Stimulated activated naive CD8-positive, alpha-beta T cell treated with anti-CD3 and anti-CD28 coated beads, Interleukin-15, amount 100 ng/mL, for 72 hours (primary cell): Measurements from ENCODE around the gene USP24.
A peak's percentile ranks its signal among the peaks of the same experiment; 100 is the strongest.
"Not testable (repeated sequence)": the region's sequence is repeated elsewhere in the genome, so short reads cannot be mapped to it uniquely, and the experiment has no call there.

Experiments used
- ATAC-seq: fragments of 150-1000 bp; cut with Tn5 transposase; 2 replicates; pipeline ENCODE4 v1.10.0; 2021; ENCODE audit warnings: mild to moderate bottlenecking, moderate library complexity
- DNase-seq, 2 donors: peaks; one replicate each; pipeline ENCODE4 v3.0.0; 2021 to 2022
- H3K27ac Mint-ChIP-seq, 2 donors: one replicate each; pipeline ENCODE4 v1.8.0; 2022; ENCODE audit warnings: mild to moderate bottlenecking in 2 of 2, mixed read lengths in 2 of 2, moderate library complexity in 2 of 2
- H3K27me3 Mint-ChIP-seq: one replicate; pipeline ENCODE4 v1.8.0; 2022; ENCODE audit warnings: mixed read lengths
- H3K4me1 Mint-ChIP-seq: one replicate; pipeline ENCODE4 v1.8.0; 2022; ENCODE audit warnings: mild to moderate bottlenecking, mixed read lengths
- H3K4me3 Mint-ChIP-seq, 2 donors: one replicate each; pipeline ENCODE4 v1.8.0; 2022; ENCODE audit warnings: mild to moderate bottlenecking in 2 of 2, mixed read lengths in 2 of 2, moderate library complexity in 1 of 2
- H3K9me3 Mint-ChIP-seq, 2 donors: one replicate each; pipeline ENCODE4 v1.8.0; 2022; ENCODE audit warnings: mixed read lengths in 2 of 2

Gene USP24

GRCh38 chr1:55191219-55191952 lies 23.8 kb downstream of the USP24 start:
- ATAC-seq, H3K9me3 Mint-ChIP-seq, DNase-seq, H3K4me3 Mint-ChIP-seq, H3K27me3 Mint-ChIP-seq, H3K27ac Mint-ChIP-seq: not testable (repeated sequence)
- peaks cover 65% of the 10 kb centered on the region for H3K4me1 Mint-ChIP-seq

DNA sequence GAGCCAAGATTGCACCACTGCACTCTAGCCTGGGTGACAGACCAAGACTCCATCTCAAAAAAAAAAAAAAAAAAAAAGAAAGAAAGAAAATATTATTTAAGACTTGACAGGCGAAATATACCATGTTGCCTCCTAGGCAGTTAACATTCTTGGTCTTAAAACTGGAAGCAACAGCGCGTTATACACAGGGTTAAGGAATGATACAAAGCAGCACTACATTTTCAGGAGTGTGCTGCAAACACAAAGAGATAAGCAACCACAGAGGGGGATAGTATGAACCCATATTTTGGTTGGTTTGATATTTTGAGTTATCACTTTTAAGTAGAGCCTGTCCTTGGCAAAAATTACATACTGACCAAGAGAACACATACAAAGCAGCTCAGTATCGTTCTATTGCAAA lies 25.1 kb downstream of the USP24 start:
- Mint-ChIP-seq H3K27me3 (no peaks in the 10 kb centered on the region), H3K27ac (no peak overlapping the region), H3K9me3 (peaks cover under 1 to 8% of the 10 kb centered on the region in 2 donors), H3K4me1 (peaks cover 65% of the 10 kb centered on the region), H3K4me3 (no peak overlapping the region)
- DNase-seq = no peak
- no peak for ATAC-seq

GRCh38 chr1:55188909-55189308 lies 26.3 kb downstream of the USP24 start:
- ATAC-seq (no peak), DNase-seq (no peak)
- no peaks in the 10 kb centered on the region for H3K27me3 Mint-ChIP-seq
- H3K9me3 Mint-ChIP-seq = peaks cover 12 to 16% of the 10 kb centered on the region in 2 donors
- peaks cover 58% of the 10 kb centered on the region for H3K4me1 Mint-ChIP-seq
- H3K27ac Mint-ChIP-seq = no peak overlapping the region
- H3K4me3 Mint-ChIP-seq = no peak overlapping the region

DNA sequence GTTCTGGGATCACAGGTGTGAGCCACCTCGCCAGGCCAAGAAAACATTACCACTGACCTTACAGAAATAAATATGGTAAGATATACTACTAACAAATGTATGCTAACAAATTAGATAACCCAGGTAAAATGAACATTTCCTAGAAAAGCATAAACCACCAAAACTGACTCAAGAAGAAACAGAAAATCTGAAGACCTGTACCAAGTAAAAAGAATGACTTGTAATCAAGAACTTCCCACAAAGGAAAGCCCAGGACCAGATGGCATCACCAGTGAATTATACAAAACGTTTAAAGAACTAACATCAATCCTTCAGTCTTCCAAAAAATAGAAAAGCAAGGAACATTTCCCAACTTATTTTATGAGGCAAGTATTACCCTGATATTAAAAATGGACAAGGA lies 29.3 kb downstream of the USP24 start:
- Mint-ChIP-seq H3K4me3 (peak overlapping the region; percentile 32 to 60), H3K27me3 (no peaks in the 10 kb centered on the region)

DNA sequence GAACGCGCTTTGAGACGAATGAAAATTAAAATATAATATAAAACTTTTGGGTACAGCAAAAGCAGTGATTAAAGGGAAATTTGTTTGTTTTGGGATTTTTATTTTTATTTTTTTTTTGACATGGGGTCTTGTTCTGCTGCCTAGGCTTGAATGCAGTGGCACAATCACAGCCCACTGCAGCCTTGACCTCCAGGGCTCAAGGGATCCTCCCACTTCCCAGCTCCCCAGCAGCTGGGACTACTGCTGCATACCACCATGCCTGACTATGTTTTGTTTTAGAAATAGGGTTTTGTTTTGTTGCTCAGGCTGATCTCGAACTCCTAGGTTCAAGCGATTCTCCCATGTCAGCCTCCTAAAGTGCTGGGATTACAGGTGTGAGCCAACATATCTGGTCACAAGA lies 30.3 kb downstream of the USP24 start:
- no peak for DNase-seq
- Mint-ChIP-seq H3K4me3 (peak overlapping the region in 1 of 2 donors; percentile 55), H3K27ac (peak overlapping the region in 1 of 2 donors; percentile 47), H3K4me1 (peaks cover 70% of the 10 kb centered on the region), H3K27me3 (no peaks in the 10 kb centered on the region), H3K9me3 (peaks cover 18 to 23% of the 10 kb centered on the region in 2 donors)
- ATAC-seq = no peak

More for the DNA sequence above, 29.3 kb downstream of the USP24 start:
- Mint-ChIP-seq H3K9me3 (peaks cover 18 to 23% of the 10 kb centered on the region in 2 donors), H3K27ac (no peak overlapping the region), H3K4me1 (peaks cover 67% of the 10 kb centered on the region)
- ATAC-seq = no peak
- no peak for DNase-seq

GRCh38 chr1:55181666-55182065 lies 33.5 kb downstream of the USP24 start:
- DNase-seq (no peak), ATAC-seq (no peak)
- no peak overlapping the region for H3K4me3 Mint-ChIP-seq
- H3K27me3 Mint-ChIP-seq = no peaks in the 10 kb centered on the region
- H3K27ac Mint-ChIP-seq = no peak overlapping the region
- peaks cover 57% of the 10 kb centered on the region for H3K4me1 Mint-ChIP-seq
- H3K9me3 Mint-ChIP-seq = peaks cover 18 to 23% of the 10 kb centered on the region in 2 donors

DNA sequence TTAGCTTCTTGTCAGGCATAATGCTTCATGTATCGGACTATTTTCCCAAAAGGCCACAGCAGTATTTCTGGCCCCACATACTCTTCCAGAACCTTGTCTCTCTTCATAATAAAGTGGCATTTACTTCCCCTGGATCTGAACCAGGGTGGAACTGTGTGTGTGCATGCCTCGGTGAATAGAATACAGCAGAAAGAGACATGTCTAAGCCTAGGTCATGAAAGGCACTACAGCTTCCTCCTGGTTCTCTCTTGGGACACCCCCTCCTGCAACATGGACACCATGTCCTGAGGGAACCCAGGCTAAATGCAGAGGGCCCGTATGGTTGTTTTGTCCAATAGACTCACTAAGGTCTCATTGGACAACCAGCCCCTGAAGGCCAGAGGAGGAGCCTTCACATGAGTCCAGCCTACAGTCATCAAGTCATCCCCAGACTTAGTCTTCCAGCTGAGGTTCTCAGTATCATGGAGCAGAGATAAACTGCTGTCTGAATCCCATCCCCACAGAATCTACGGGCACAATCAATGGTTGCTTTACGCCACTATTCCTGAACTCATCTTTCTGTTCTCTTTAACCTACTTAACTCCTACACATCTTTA lies 35.0 kb downstream of the USP24 start:
- no peak for ATAC-seq
- H3K27me3 Mint-ChIP-seq = no peaks in the 10 kb centered on the region
- H3K27ac Mint-ChIP-seq = no peak overlapping the region
- H3K4me3 Mint-ChIP-seq = no peak overlapping the region
- DNase-seq = no peak
- peaks cover 42% of the 10 kb centered on the region for H3K4me1 Mint-ChIP-seq
- H3K9me3 Mint-ChIP-seq = peaks cover 16 to 18% of the 10 kb centered on the region in 2 donors

DNA sequence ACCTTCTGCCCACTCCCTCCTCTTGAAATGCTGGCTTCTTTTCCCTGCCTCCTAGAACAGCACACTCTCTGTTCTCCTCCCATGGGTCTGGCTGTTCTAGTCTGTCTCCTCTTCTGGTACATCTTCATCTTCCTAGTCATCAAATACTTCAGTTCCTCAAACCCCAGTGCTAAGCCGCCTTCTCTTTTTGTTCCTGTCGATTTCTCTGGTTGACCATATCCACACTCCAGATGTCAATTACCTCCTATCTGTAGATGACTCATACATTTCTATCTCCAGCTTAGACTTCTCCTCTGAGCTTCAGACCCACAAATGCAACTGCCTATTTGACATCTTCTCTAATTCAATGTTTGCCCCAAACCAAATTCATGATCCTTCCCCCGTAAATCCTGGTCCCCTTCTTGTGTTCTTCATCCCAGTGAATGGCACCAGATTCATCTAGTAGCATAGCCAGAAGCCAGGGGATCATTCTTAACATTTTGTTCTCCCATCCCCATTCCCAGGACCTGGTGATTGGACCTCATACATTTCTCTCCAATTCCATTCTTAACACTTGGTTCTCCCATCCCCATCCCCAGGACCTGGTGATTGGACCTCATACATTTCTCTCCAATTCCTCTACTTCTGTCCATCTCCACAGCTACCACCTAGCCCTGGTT lies 35.9 kb downstream of the USP24 start:
- H3K4me1 Mint-ChIP-seq = peaks cover 38% of the 10 kb centered on the region
- H3K4me3 Mint-ChIP-seq = no peak overlapping the region
- peak overlapping the region in 1 of 2 donors; percentile 34 for H3K27ac Mint-ChIP-seq
- H3K27me3 Mint-ChIP-seq = no peaks in the 10 kb centered on the region
- DNase-seq (no peak), ATAC-seq (no peak)
- H3K9me3 Mint-ChIP-seq = peaks cover 9% of the 10 kb centered on the region in 2 donors

DNA sequence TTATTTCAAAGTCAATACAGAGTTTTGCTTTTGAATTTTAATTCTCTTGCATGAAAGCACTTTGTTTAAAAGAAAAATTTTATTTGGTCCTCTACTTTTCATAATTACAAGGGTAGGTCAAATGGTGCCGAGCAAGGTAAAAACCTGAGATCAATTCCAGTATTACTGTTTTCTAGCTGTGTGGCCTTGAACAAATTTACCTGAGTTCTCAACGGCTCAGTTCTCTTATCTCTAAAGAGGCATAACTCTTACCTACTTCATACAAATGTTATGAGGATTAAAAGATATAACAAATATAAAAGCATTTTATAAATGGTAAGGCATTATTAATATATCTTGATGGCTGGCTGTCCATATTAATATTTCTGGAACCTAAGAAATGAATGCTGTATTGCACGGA lies 42.5 kb downstream of the USP24 start:
- no peak for DNase-seq
- ATAC-seq = no peak
- H3K27ac Mint-ChIP-seq = no peak overlapping the region

GRCh38 chr1:55172272-55172671 lies 42.9 kb downstream of the USP24 start:
- Mint-ChIP-seq H3K4me1 (peaks cover 34% of the 10 kb centered on the region), H3K4me3 (no peak overlapping the region), H3K27ac (no peak overlapping the region), H3K9me3 (no peaks in the 10 kb centered on the region), H3K27me3 (no peaks in the 10 kb centered on the region)
- no peak for DNase-seq
- no peak for ATAC-seq

More for the DNA sequence above, 42.5 kb downstream of the USP24 start:
- Mint-ChIP-seq H3K4me3 (no peak overlapping the region), H3K27me3 (no peaks in the 10 kb centered on the region), H3K4me1 (peaks cover 30% of the 10 kb centered on the region), H3K9me3 (no peaks in the 10 kb centered on the region)

GRCh38 chr1:55171694-55172093 lies 43.5 kb downstream of the USP24 start:
- ATAC-seq = no peak
- Mint-ChIP-seq H3K4me1 (peaks cover 38% of the 10 kb centered on the region), H3K27me3 (no peaks in the 10 kb centered on the region), H3K4me3 (no peak overlapping the region), H3K27ac (peak overlapping the region in 1 of 2 donors; percentile 8), H3K9me3 (no peaks in the 10 kb centered on the region)
- DNase-seq = no peak

- H3K4me1 Mint-ChIP-seq = peaks cover 38% of the 10 kb centered on the region
- no peaks in the 10 kb centered on the region for H3K9me3 Mint-ChIP-seq
- no peak overlapping the region for H3K4me3 Mint-ChIP-seq
- peak overlapping the region in 1 of 2 donors; percentile 2 for H3K27ac Mint-ChIP-seq
- H3K27me3 Mint-ChIP-seq = no peaks in the 10 kb centered on the region
- DNase-seq (no peak), ATAC-seq (no peak)
Measured at GRCh38 chr1:55170426-55170825, 44.7 kb downstream of the USP24 start.

GRCh38 chr1:55169126-55169525 lies 46.0 kb downstream of the USP24 start:
- no peak for DNase-seq
- ATAC-seq = no peak
- Mint-ChIP-seq H3K9me3 (no peaks in the 10 kb centered on the region), H3K4me3 (no peak overlapping the region), H3K27ac (peak overlapping the region in 1 of 2 donors; percentile 16), H3K27me3 (no peaks in the 10 kb centered on the region), H3K4me1 (peaks cover 50% of the 10 kb centered on the region)

GRCh38 chr1:55168353-55168752 lies 46.8 kb downstream of the USP24 start:
- DNase-seq (no peak), ATAC-seq (no peak)
- Mint-ChIP-seq H3K4me1 (peaks cover 55% of the 10 kb centered on the region), H3K27me3 (no peaks in the 10 kb centered on the region), H3K9me3 (no peaks in the 10 kb centered on the region), H3K27ac (no peak overlapping the region), H3K4me3 (no peak overlapping the region)

GRCh38 chr1:55167224-55167871 lies 47.8 kb downstream of the USP24 start:
- H3K4me1 Mint-ChIP-seq = peaks cover 55% of the 10 kb centered on the region
- H3K27me3 Mint-ChIP-seq = no peaks in the 10 kb centered on the region
- no peak for DNase-seq
- H3K4me3 Mint-ChIP-seq = no peak overlapping the region
- H3K9me3 Mint-ChIP-seq = no peaks in the 10 kb centered on the region
- no peak for ATAC-seq
- H3K27ac Mint-ChIP-seq = peak overlapping the region in 1 of 2 donors; percentile 52
